Peyer's patch (tissue), 4 donors: ENCODE measurements around the gene LARP1.

Experiments
- POLR2A ChIP-seq, 2 donors: fragments of 450-650 bp; IDR thresholded peaks; one replicate each; pipeline ENCODE4 v1.5.1; 2017; ENCODE audit warnings: antibody characterized with exemption in 2 of 2, mild to moderate bottlenecking in 2 of 2, moderate library complexity in 2 of 2
- TF ChIP-seq, protein P1 (sequence below), 6 experiments: fragments of 450-650 bp in 4 of 6; fragments of 200-600 bp in 2 of 6; sonication (generic) in 1 of 6; IDR thresholded peaks; one replicate each; pipeline ENCODE4 v1.5.1; 2017 to 2019; ENCODE audit warnings: antibody characterized with exemption in 6 of 6, mild to moderate bottlenecking in 3 of 6, moderate library complexity in 1 of 6

DNA sequence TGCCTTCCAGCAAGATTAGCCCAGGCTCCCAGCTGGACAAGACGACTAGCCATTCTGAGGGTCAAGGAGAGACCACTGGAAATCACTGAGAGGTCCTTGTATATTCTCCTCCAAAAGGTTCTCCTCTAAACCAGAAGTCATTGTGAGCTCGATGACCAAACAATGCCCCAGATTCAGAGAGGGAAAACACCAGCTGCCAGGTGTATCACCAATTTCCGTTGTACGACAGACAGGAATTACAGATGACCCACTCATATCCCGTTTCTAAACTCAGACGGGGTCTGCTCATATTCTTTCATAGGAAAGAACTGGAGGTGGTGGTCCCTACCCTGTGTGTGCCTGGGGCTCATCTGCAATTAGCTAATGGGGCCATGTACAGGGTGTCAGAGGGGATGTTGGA lies 81.0 kb downstream of the LARP1 start:
- no peak for TF ChIP-seq POLR2A (IDR thresholded peaks at IDR 0.05)
- TF ChIP-seq, protein P1, sequence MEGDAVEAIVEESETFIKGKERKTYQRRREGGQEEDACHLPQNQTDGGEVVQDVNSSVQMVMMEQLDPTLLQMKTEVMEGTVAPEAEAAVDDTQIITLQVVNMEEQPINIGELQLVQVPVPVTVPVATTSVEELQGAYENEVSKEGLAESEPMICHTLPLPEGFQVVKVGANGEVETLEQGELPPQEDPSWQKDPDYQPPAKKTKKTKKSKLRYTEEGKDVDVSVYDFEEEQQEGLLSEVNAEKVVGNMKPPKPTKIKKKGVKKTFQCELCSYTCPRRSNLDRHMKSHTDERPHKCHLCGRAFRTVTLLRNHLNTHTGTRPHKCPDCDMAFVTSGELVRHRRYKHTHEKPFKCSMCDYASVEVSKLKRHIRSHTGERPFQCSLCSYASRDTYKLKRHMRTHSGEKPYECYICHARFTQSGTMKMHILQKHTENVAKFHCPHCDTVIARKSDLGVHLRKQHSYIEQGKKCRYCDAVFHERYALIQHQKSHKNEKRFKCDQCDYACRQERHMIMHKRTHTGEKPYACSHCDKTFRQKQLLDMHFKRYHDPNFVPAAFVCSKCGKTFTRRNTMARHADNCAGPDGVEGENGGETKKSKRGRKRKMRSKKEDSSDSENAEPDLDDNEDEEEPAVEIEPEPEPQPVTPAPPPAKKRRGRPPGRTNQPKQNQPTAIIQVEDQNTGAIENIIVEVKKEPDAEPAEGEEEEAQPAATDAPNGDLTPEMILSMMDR (IDR thresholded peaks at IDR 0.05): no peak
